H9 (cell line): ENCODE results near the gene ANGPT4. TPM values are rescaled to one million over a fixed set of nuclear protein-coding genes. Genes with fewer than 3 reads are reported as not detected.

Experiments
- DNase-seq: peaks from one replicate; pipeline ENCODE4 v3.0.0-alpha.2; 2017
- H2AFZ ChIP-seq: one replicate; pipeline ENCODE4 v1.6.1; 2013; ENCODE audit warnings: mild to moderate bottlenecking, low read length, control low read depth, moderate library complexity
- H2AK5ac ChIP-seq: 2 replicates; pipeline ENCODE4 v1.6.1; 2013; ENCODE audit warnings: low read length, control low read depth, mixed read lengths; ENCODE audit not compliant: insufficient read length
- H2BK120ac ChIP-seq: one replicate; pipeline ENCODE4 v1.6.1; 2013; ENCODE audit warnings: low read depth, mild to moderate bottlenecking, low read length, control low read depth, inconsistent platforms; ENCODE audit not compliant: poor library complexity, severe bottlenecking
- H2BK12ac ChIP-seq: 2 replicates; pipeline ENCODE4 v1.6.1; 2013; ENCODE audit warnings: low read length, control low read depth, mixed read lengths, low read depth; ENCODE audit not compliant: insufficient read length
- H2BK15ac ChIP-seq: 2 replicates; pipeline ENCODE4 v1.6.1; 2013; ENCODE audit warnings: low read depth, low read length, control low read depth
- H2BK20ac ChIP-seq: one replicate; pipeline ENCODE4 v1.6.1; 2013; ENCODE audit warnings: low read depth, mild to moderate bottlenecking, low read length, control low read depth, inconsistent platforms; ENCODE audit not compliant: poor library complexity, severe bottlenecking
- H2BK5ac ChIP-seq: 2 replicates; pipeline ENCODE4 v1.6.1; 2013; ENCODE audit warnings: low read length, control low read depth, mixed read lengths; ENCODE audit not compliant: insufficient read length
- H3K14ac ChIP-seq: 2 replicates; pipeline ENCODE4 v1.6.1; 2013; ENCODE audit warnings: low read length, control low read depth; ENCODE audit not compliant: insufficient read depth
- H3K18ac ChIP-seq: 2 replicates; pipeline ENCODE4 v1.6.1; 2013; ENCODE audit warnings: low read depth, mild to moderate bottlenecking, mixed read lengths, low read length, control low read depth; ENCODE audit not compliant: insufficient read length
- H3K23ac ChIP-seq: 2 replicates; pipeline ENCODE4 v1.6.1; 2013; ENCODE audit warnings: low read length, control low read depth, mixed read lengths, low read depth; ENCODE audit not compliant: insufficient read length
- H3K23me2 ChIP-seq: 2 replicates; pipeline ENCODE4 v1.6.1; 2013; ENCODE audit warnings: low read depth, mild to moderate bottlenecking, mixed read lengths, low read length, control low read depth; ENCODE audit not compliant: insufficient read length, poor library complexity, severe bottlenecking
- H3K27ac ChIP-seq: 2 replicates; pipeline ENCODE4 v1.5.1; 2013; ENCODE audit warnings: low read length, control low read depth, mixed read lengths, low read depth; ENCODE audit not compliant: insufficient read length
- H3K27me3 ChIP-seq: 2 replicates; pipeline ENCODE4 v1.6.1; 2013; ENCODE audit warnings: low read length, control low read depth, inconsistent platforms; ENCODE audit not compliant: insufficient read depth
- H3K4ac ChIP-seq: 2 replicates; pipeline ENCODE4 v1.6.1; 2013; ENCODE audit warnings: low read depth, mild to moderate bottlenecking, control low read depth, inconsistent platforms, low read length, moderate library complexity
- H3K4me1 ChIP-seq: 2 replicates; pipeline ENCODE4 v1.6.1; 2013; ENCODE audit warnings: low read length, control low read depth, inconsistent platforms; ENCODE audit not compliant: insufficient read depth
- H3K4me2 ChIP-seq: 2 replicates; pipeline ENCODE4 v1.6.1; 2013; ENCODE audit warnings: low read length, control low read depth, mixed read lengths; ENCODE audit not compliant: insufficient read length, insufficient read depth
- H3K56ac ChIP-seq: 2 replicates; pipeline ENCODE4 v1.6.1; 2013; ENCODE audit warnings: low read depth, mild to moderate bottlenecking, mixed read lengths, low read length, control low read depth; ENCODE audit not compliant: insufficient read length
- H3K79me1 ChIP-seq: 2 replicates; pipeline ENCODE4 v1.6.1; 2013; ENCODE audit warnings: low read depth, mild to moderate bottlenecking, moderate library complexity, low read length, control low read depth, inconsistent platforms; ENCODE audit not compliant: insufficient read depth, poor library complexity, severe bottlenecking
- H3K79me2 ChIP-seq: 2 replicates; pipeline ENCODE4 v1.6.1; 2013; ENCODE audit warnings: low read length, control low read depth, inconsistent platforms; ENCODE audit not compliant: insufficient read depth
- H3K9ac ChIP-seq: 2 replicates; pipeline ENCODE4 v1.6.1; 2013; ENCODE audit warnings: low read length, control low read depth, mixed read lengths; ENCODE audit not compliant: insufficient read length; ENCODE audit errors: extremely low read depth
- H3K9me3 ChIP-seq: one replicate; pipeline ENCODE4 v1.6.1; 2013; ENCODE audit warnings: low read depth, low read length, inconsistent platforms; ENCODE audit not compliant: control insufficient read depth
- H3T11ph ChIP-seq: one replicate; pipeline ENCODE4 v1.6.1; 2013; ENCODE audit warnings: mild to moderate bottlenecking, low read length, control low read depth, inconsistent platforms
- H4K20me1 ChIP-seq: one replicate; pipeline ENCODE4 v1.6.1; 2013; ENCODE audit not compliant: control insufficient read depth, insufficient read length, insufficient read depth
- H4K5ac ChIP-seq: 2 replicates; pipeline ENCODE4 v1.6.1; 2013; ENCODE audit warnings: low read depth, mild to moderate bottlenecking, mixed read lengths, low read length, control low read depth; ENCODE audit not compliant: insufficient read length
- H4K8ac ChIP-seq: replicated peaks from 2 replicates; pipeline ENCODE4 v1.6.1; 2013; ENCODE audit warnings: low read length, control low read depth, mixed read lengths, low read depth; ENCODE audit not compliant: insufficient read length
- H4K91ac ChIP-seq: 2 replicates; pipeline ENCODE4 v1.6.1; 2013; ENCODE audit warnings: low read depth, mild to moderate bottlenecking, moderate library complexity, mixed read lengths, low read length, control low read depth; ENCODE audit not compliant: insufficient read length
- H3K27ac Mint-ChIP-seq, 3 experiments: 2 replicates in 2 of 3; 3 replicates in 1 of 3; pipeline ENCODE4 v1.8.0; 2020 to 2021; ENCODE audit warnings: mixed read lengths in 3 of 3, mild to moderate bottlenecking in 1 of 3, moderate library complexity in 1 of 3
- H3K27me3 Mint-ChIP-seq: 2 replicates; pipeline ENCODE4 v1.8.0; 2021; ENCODE audit warnings: low read depth, mild to moderate bottlenecking, moderate library complexity, mixed read lengths
- H3K36me3 Mint-ChIP-seq, 3 experiments: 2 replicates in 2 of 3; 3 replicates in 1 of 3; pipeline ENCODE4 v1.8.0; 2020 to 2021; ENCODE audit warnings: low read depth in 3 of 3, mixed read lengths in 3 of 3; ENCODE audit not compliant: insufficient read depth in 1 of 3
- H3K4me1 Mint-ChIP-seq, 2 experiments: 2 replicates each; pipeline ENCODE4 v1.8.0; 2020; ENCODE audit warnings: mixed read lengths in 2 of 2
- H3K4me3 Mint-ChIP-seq, 2 experiments: 2 replicates in 1 of 2; 3 replicates in 1 of 2; pipeline ENCODE4 v1.8.0; 2020 to 2021; ENCODE audit warnings: mild to moderate bottlenecking in 2 of 2, mixed read lengths in 2 of 2, moderate library complexity in 1 of 2
- H3K9me3 Mint-ChIP-seq, 2 experiments: 2 replicates in 1 of 2; 3 replicates in 1 of 2; pipeline ENCODE4 v1.8.0; 2020; ENCODE audit warnings: mild to moderate bottlenecking in 2 of 2, mixed read lengths in 2 of 2, moderate library complexity in 1 of 2
- total RNA-seq: library from RNA; stranded (reverse); gene quantifications from 2 replicates; pipeline ENCODE4 v1.2.1, GENCODE V29; 2021
- TF ChIP-seq, protein P1 (sequence below): fragments of 200-600 bp; sonication (generic); conservative IDR thresholded peaks from 3 replicates; pipeline ENCODE4 v1.8.0; 2021; ENCODE audit warnings: antibody characterized with exemption, mild to moderate bottlenecking

The ANGPT4 gene
- total RNA-seq, 1 experiment from 2014 or later = 0.11 TPM

DNA sequence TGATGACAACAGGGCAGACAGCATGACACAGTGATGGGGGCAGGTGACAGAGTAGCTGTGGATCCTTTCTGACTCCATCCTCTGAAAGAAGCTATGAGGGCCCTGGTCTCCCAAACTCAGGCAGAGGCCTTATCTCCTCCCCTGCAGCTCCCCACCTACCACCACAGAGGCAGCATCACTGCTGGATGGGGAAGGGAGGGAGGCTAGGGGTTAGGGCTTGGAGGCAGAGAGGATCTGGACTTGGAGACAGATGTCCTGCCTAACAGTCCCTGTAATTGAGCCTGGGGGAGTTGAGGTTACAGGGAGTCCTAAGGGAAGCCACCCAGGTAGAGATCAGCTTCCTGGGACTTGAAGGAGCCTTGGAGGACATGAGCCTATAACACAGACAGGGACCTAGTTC, 44.7 kb downstream of the ANGPT4 start:
- Histone ChIP-seq H3K23me2 (no peaks in the 10 kb centered on the region), H3K18ac (no peak overlapping the region), H3K9me3 (no peaks in the 10 kb centered on the region), H2BK15ac (no peak overlapping the region), H4K5ac (no peak overlapping the region), H2BK5ac (no peak overlapping the region), H3K27me3 (no peaks in the 10 kb centered on the region), H4K91ac (no peak overlapping the region), H3K4me1 (no peaks in the 10 kb centered on the region), H3K4ac (no peak overlapping the region), H2AK5ac (no peak overlapping the region), H3K56ac (no peak overlapping the region), H2AFZ (no peak overlapping the region), H3K9ac (no peak overlapping the region), H3K4me2 (no peak overlapping the region), H3K14ac (no peak overlapping the region), H3K27ac (no peak overlapping the region), H3K79me1 (no peaks in the 10 kb centered on the region), H3K23ac (no peak overlapping the region), H2BK20ac (no peak overlapping the region), H3T11ph (no peak overlapping the region), H2BK120ac (no peak overlapping the region), H3K79me2 (no peaks in the 10 kb centered on the region), H4K8ac (no peak overlapping the region), H4K20me1 (no peaks in the 10 kb centered on the region), H2BK12ac (no peak overlapping the region)
- Mint-ChIP-seq H3K36me3 (no peaks in the 10 kb centered on the region), H3K9me3 (no peaks in the 10 kb centered on the region), H3K27ac (no peak overlapping the region), H3K4me1 (peaks cover 7 to 14% of the 10 kb centered on the region in 2 experiments), H3K27me3 (peaks cover 24% of the 10 kb centered on the region), H3K4me3 (no peak overlapping the region)
- TF ChIP-seq, protein P1, sequence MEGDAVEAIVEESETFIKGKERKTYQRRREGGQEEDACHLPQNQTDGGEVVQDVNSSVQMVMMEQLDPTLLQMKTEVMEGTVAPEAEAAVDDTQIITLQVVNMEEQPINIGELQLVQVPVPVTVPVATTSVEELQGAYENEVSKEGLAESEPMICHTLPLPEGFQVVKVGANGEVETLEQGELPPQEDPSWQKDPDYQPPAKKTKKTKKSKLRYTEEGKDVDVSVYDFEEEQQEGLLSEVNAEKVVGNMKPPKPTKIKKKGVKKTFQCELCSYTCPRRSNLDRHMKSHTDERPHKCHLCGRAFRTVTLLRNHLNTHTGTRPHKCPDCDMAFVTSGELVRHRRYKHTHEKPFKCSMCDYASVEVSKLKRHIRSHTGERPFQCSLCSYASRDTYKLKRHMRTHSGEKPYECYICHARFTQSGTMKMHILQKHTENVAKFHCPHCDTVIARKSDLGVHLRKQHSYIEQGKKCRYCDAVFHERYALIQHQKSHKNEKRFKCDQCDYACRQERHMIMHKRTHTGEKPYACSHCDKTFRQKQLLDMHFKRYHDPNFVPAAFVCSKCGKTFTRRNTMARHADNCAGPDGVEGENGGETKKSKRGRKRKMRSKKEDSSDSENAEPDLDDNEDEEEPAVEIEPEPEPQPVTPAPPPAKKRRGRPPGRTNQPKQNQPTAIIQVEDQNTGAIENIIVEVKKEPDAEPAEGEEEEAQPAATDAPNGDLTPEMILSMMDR = no peak
- DNase-seq = no peak
